H9 (cell line): ENCODE data around the gene FAM13A. TPM values are rescaled to one million over a fixed set of nuclear protein-coding genes. Genes with fewer than 3 reads are reported as not detected.

Source experiments
- DNase-seq: peaks from one replicate; pipeline ENCODE4 v3.0.0-alpha.2; 2017
- H2AFZ ChIP-seq: one replicate; pipeline ENCODE4 v1.6.1; 2013; ENCODE audit warnings: mild to moderate bottlenecking, low read length, control low read depth, moderate library complexity
- H2AK5ac ChIP-seq: 2 replicates; pipeline ENCODE4 v1.6.1; 2013; ENCODE audit warnings: low read length, control low read depth, mixed read lengths; ENCODE audit not compliant: insufficient read length
- H2BK120ac ChIP-seq: one replicate; pipeline ENCODE4 v1.6.1; 2013; ENCODE audit warnings: low read depth, mild to moderate bottlenecking, low read length, control low read depth, inconsistent platforms; ENCODE audit not compliant: poor library complexity, severe bottlenecking
- H2BK12ac ChIP-seq: 2 replicates; pipeline ENCODE4 v1.6.1; 2013; ENCODE audit warnings: low read length, control low read depth, mixed read lengths, low read depth; ENCODE audit not compliant: insufficient read length
- H2BK15ac ChIP-seq: 2 replicates; pipeline ENCODE4 v1.6.1; 2013; ENCODE audit warnings: low read depth, low read length, control low read depth
- H2BK20ac ChIP-seq: one replicate; pipeline ENCODE4 v1.6.1; 2013; ENCODE audit warnings: low read depth, mild to moderate bottlenecking, low read length, control low read depth, inconsistent platforms; ENCODE audit not compliant: poor library complexity, severe bottlenecking
- H2BK5ac ChIP-seq: 2 replicates; pipeline ENCODE4 v1.6.1; 2013; ENCODE audit warnings: low read length, control low read depth, mixed read lengths; ENCODE audit not compliant: insufficient read length
- H3K14ac ChIP-seq: 2 replicates; pipeline ENCODE4 v1.6.1; 2013; ENCODE audit warnings: low read length, control low read depth; ENCODE audit not compliant: insufficient read depth
- H3K18ac ChIP-seq: 2 replicates; pipeline ENCODE4 v1.6.1; 2013; ENCODE audit warnings: low read depth, mild to moderate bottlenecking, mixed read lengths, low read length, control low read depth; ENCODE audit not compliant: insufficient read length
- H3K23ac ChIP-seq: 2 replicates; pipeline ENCODE4 v1.6.1; 2013; ENCODE audit warnings: low read length, control low read depth, mixed read lengths, low read depth; ENCODE audit not compliant: insufficient read length
- H3K23me2 ChIP-seq: 2 replicates; pipeline ENCODE4 v1.6.1; 2013; ENCODE audit warnings: low read depth, mild to moderate bottlenecking, mixed read lengths, low read length, control low read depth; ENCODE audit not compliant: insufficient read length, poor library complexity, severe bottlenecking
- H3K27ac ChIP-seq: 2 replicates; pipeline ENCODE4 v1.5.1; 2013; ENCODE audit warnings: low read length, control low read depth, mixed read lengths, low read depth; ENCODE audit not compliant: insufficient read length
- H3K27me3 ChIP-seq: 2 replicates; pipeline ENCODE4 v1.6.1; 2013; ENCODE audit warnings: low read length, control low read depth, inconsistent platforms; ENCODE audit not compliant: insufficient read depth
- H3K4ac ChIP-seq: 2 replicates; pipeline ENCODE4 v1.6.1; 2013; ENCODE audit warnings: low read depth, mild to moderate bottlenecking, control low read depth, inconsistent platforms, low read length, moderate library complexity
- H3K4me1 ChIP-seq: 2 replicates; pipeline ENCODE4 v1.6.1; 2013; ENCODE audit warnings: low read length, control low read depth, inconsistent platforms; ENCODE audit not compliant: insufficient read depth
- H3K4me2 ChIP-seq: 2 replicates; pipeline ENCODE4 v1.6.1; 2013; ENCODE audit warnings: low read length, control low read depth, mixed read lengths; ENCODE audit not compliant: insufficient read length, insufficient read depth
- H3K56ac ChIP-seq: 2 replicates; pipeline ENCODE4 v1.6.1; 2013; ENCODE audit warnings: low read depth, mild to moderate bottlenecking, mixed read lengths, low read length, control low read depth; ENCODE audit not compliant: insufficient read length
- H3K79me1 ChIP-seq: 2 replicates; pipeline ENCODE4 v1.6.1; 2013; ENCODE audit warnings: low read depth, mild to moderate bottlenecking, moderate library complexity, low read length, control low read depth, inconsistent platforms; ENCODE audit not compliant: insufficient read depth, poor library complexity, severe bottlenecking
- H3K79me2 ChIP-seq: 2 replicates; pipeline ENCODE4 v1.6.1; 2013; ENCODE audit warnings: low read length, control low read depth, inconsistent platforms; ENCODE audit not compliant: insufficient read depth
- H3K9ac ChIP-seq: 2 replicates; pipeline ENCODE4 v1.6.1; 2013; ENCODE audit warnings: low read length, control low read depth, mixed read lengths; ENCODE audit not compliant: insufficient read length; ENCODE audit errors: extremely low read depth
- H3K9me3 ChIP-seq: one replicate; pipeline ENCODE4 v1.6.1; 2013; ENCODE audit warnings: low read depth, low read length, inconsistent platforms; ENCODE audit not compliant: control insufficient read depth
- H3T11ph ChIP-seq: one replicate; pipeline ENCODE4 v1.6.1; 2013; ENCODE audit warnings: mild to moderate bottlenecking, low read length, control low read depth, inconsistent platforms
- H4K20me1 ChIP-seq: one replicate; pipeline ENCODE4 v1.6.1; 2013; ENCODE audit not compliant: control insufficient read depth, insufficient read length, insufficient read depth
- H4K5ac ChIP-seq: 2 replicates; pipeline ENCODE4 v1.6.1; 2013; ENCODE audit warnings: low read depth, mild to moderate bottlenecking, mixed read lengths, low read length, control low read depth; ENCODE audit not compliant: insufficient read length
- H4K8ac ChIP-seq: replicated peaks from 2 replicates; pipeline ENCODE4 v1.6.1; 2013; ENCODE audit warnings: low read length, control low read depth, mixed read lengths, low read depth; ENCODE audit not compliant: insufficient read length
- H4K91ac ChIP-seq: 2 replicates; pipeline ENCODE4 v1.6.1; 2013; ENCODE audit warnings: low read depth, mild to moderate bottlenecking, moderate library complexity, mixed read lengths, low read length, control low read depth; ENCODE audit not compliant: insufficient read length
- H3K27ac Mint-ChIP-seq, 3 experiments: 2 replicates in 2 of 3; 3 replicates in 1 of 3; pipeline ENCODE4 v1.8.0; 2020 to 2021; ENCODE audit warnings: mixed read lengths in 3 of 3, mild to moderate bottlenecking in 1 of 3, moderate library complexity in 1 of 3
- H3K27me3 Mint-ChIP-seq: 2 replicates; pipeline ENCODE4 v1.8.0; 2021; ENCODE audit warnings: low read depth, mild to moderate bottlenecking, moderate library complexity, mixed read lengths
- H3K36me3 Mint-ChIP-seq, 3 experiments: 2 replicates in 2 of 3; 3 replicates in 1 of 3; pipeline ENCODE4 v1.8.0; 2020 to 2021; ENCODE audit warnings: low read depth in 3 of 3, mixed read lengths in 3 of 3; ENCODE audit not compliant: insufficient read depth in 1 of 3
- H3K4me1 Mint-ChIP-seq, 2 experiments: 2 replicates each; pipeline ENCODE4 v1.8.0; 2020; ENCODE audit warnings: mixed read lengths in 2 of 2
- H3K4me3 Mint-ChIP-seq, 2 experiments: 2 replicates in 1 of 2; 3 replicates in 1 of 2; pipeline ENCODE4 v1.8.0; 2020 to 2021; ENCODE audit warnings: mild to moderate bottlenecking in 2 of 2, mixed read lengths in 2 of 2, moderate library complexity in 1 of 2
- H3K9me3 Mint-ChIP-seq, 2 experiments: 2 replicates in 1 of 2; 3 replicates in 1 of 2; pipeline ENCODE4 v1.8.0; 2020; ENCODE audit warnings: mild to moderate bottlenecking in 2 of 2, mixed read lengths in 2 of 2, moderate library complexity in 1 of 2
- CTCF ChIP-seq: fragments of 200-600 bp; sonication (generic); conservative IDR thresholded peaks from 3 replicates; pipeline ENCODE4 v1.8.0; 2021; ENCODE audit warnings: antibody characterized with exemption, mild to moderate bottlenecking
- WGBS: extraction: QIAGEN DNeasy Blood & Tissue Kit; methylation state at CpG from one replicate; pipeline ENCODE4 v1.1.7; 2013; ENCODE audit warnings: missing lambda C conversion rate, low lambda C conversion rate, mixed read lengths; ENCODE audit not compliant: insufficient read length; ENCODE audit errors: extremely low coverage; 5-methylcytosine and 5-hydroxymethylcytosine counted together
- total RNA-seq: library from RNA; stranded (reverse); gene quantifications from 2 replicates; pipeline ENCODE4 v1.2.1, GENCODE V29; 2021

Gene FAM13A
- total RNA-seq, 1 experiment from 2014 or later: 12.7 TPM

GRCh38 chr4:88728146-88728545 is 328.8 kb downstream of the FAM13A start:
- Histone ChIP-seq H2BK20ac (no peak overlapping the region), H3K79me2 (no peaks in the 10 kb centered on the region), H3K14ac (no peak overlapping the region), H3K4me1 (no peaks in the 10 kb centered on the region), H3K56ac (no peak overlapping the region), H4K20me1 (no peaks in the 10 kb centered on the region), H2BK15ac (no peak overlapping the region), H3K18ac (no peak overlapping the region), H2BK12ac (no peak overlapping the region), H3K4ac (no peak overlapping the region), H3K79me1 (no peaks in the 10 kb centered on the region), H4K8ac (no peak overlapping the region), H2AFZ (no peak overlapping the region), H3T11ph (no peak overlapping the region), H2BK120ac (no peak overlapping the region), H3K23ac (no peak overlapping the region), H2BK5ac (no peak overlapping the region), H4K91ac (no peak overlapping the region), H3K27ac (no peak overlapping the region), H3K9me3 (no peaks in the 10 kb centered on the region), H3K27me3 (no peaks in the 10 kb centered on the region), H2AK5ac (no peak overlapping the region), H3K23me2 (no peaks in the 10 kb centered on the region), H3K9ac (no peak overlapping the region), H4K5ac (no peak overlapping the region), H3K4me2 (no peak overlapping the region)
- Mint-ChIP-seq H3K36me3 (peaks cover 2 to 27% (median 19%) of the 10 kb centered on the region in 3 experiments; a peak in 6 of 7 replicates), H3K4me3 (no peak overlapping the region), H3K27me3 (no peaks in the 10 kb centered on the region), H3K4me1 (peaks cover 13 to 14% of the 10 kb centered on the region in 2 experiments), H3K9me3 (no peaks in the 10 kb centered on the region), H3K27ac (no peak overlapping the region)
- DNase-seq: no peak
- TF ChIP-seq CTCF: no peak
- WGBS: no CpG with 5 or more reads among the region's 6 CpGs
